RPMI7951 (cell line): ENCODE results near the gene FKBP8. TPM values are rescaled to one million over a fixed set of nuclear protein-coding genes. Genes with fewer than 3 reads are reported as not detected.
A peak's percentile ranks its signal among the peaks of the same experiment; 100 is the strongest.

Source experiments
- DNase-seq: peaks from one replicate; pipeline ENCODE4 v3.0.0-alpha.2; 2012; ENCODE audit warnings: low read depth
- total RNA-seq: library from RNA; depleted of rRNA; stranded (reverse); fragments of >200 nt; shearing (Covaris generic); gene quantifications from 2 replicates; pipeline ENCODE4 v1.2.3, GENCODE V29; 2014

FKBP8 gene
- total RNA-seq, 1 experiment from 2014 or later: 172 TPM

- DNase-seq: no peak
Observed at GRCh38 chr19:18521692-18522123, 21.7 kb downstream of the FKBP8 start, which contains the start of gene ELL. Gene ELL (minus strand): TSS chr19:18522070. CDS start chr19:18522055, 15 bp downstream.

GRCh38 chr19:18520848-18521691 is 22.3 kb downstream of the FKBP8 start:
- DNase-seq: no peak

- DNase-seq: peak; percentile 86
Observed at GRCh38 chr19:18519962-18520847, 23.2 kb downstream of the FKBP8 start.

GRCh38 chr19:18518639-18519038 is 24.7 kb downstream of the FKBP8 start:
- no peak for DNase-seq

- DNase-seq: no peak
Observed at GRCh38 chr19:18517606-18518005, 25.8 kb downstream of the FKBP8 start.

- no peak for DNase-seq
Observed at GRCh38 chr19:18515959-18516358, 27.4 kb downstream of the FKBP8 start.

- DNase-seq: no peak
Observed at GRCh38 chr19:18514800-18515682, 28.3 kb downstream of the FKBP8 start.

- no peak for DNase-seq
Observed at GRCh38 chr19:18513868-18514267, 29.5 kb downstream of the FKBP8 start.

- DNase-seq: no peak
Observed at GRCh38 chr19:18510216-18510615, 33.2 kb downstream of the FKBP8 start.

GRCh38 chr19:18508585-18508984 is 34.8 kb downstream of the FKBP8 start:
- DNase-seq: no peak

GRCh38 chr19:18507727-18508440 is 35.5 kb downstream of the FKBP8 start:
- DNase-seq: peak; percentile 64

- peak; percentile 78 for DNase-seq
Observed at GRCh38 chr19:18507021-18507726, 36.2 kb downstream of the FKBP8 start.

GRCh38 chr19:18506101-18506930 is 37.1 kb downstream of the FKBP8 start:
- no peak for DNase-seq

- DNase-seq: no peak
Observed at GRCh38 chr19:18504886-18505610, 38.3 kb downstream of the FKBP8 start.

GRCh38 chr19:18503971-18504885 is 39.1 kb downstream of the FKBP8 start:
- DNase-seq: no peak

GRCh38 chr19:18503337-18503970 is 39.9 kb downstream of the FKBP8 start:
- DNase-seq: no peak
